ENCODE data around the gene LILRB4. TPM values are rescaled to one million over a fixed set of nuclear protein-coding genes. Genes with fewer than 3 reads are reported as not detected.
"Not testable (repeated sequence)": the region's sequence is repeated elsewhere in the genome, so short reads cannot be mapped to it uniquely, and the experiment has no call there.

Gene LILRB4
- not detected for total RNA-seq

DNA sequence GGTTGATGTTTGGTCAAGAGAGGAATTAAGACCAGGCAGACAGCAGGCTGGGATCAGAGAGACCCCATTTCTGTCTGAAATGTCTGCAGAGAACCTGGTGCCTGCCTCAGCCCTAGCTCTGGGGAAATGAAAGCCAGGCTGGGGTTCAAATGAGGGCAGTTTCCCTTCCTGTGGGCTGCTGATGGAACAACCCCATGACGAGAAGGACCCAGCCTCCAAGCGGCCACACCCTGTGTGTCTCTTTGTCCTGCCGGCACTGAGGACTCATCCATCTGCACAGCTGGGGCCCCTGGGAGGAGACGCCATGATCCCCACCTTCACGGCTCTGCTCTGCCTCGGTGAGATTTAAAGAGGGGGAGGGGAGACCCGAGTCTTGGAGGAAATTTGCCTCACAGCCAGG is at the start of gene LILRB4:
Gene LILRB4 (plus strand): TSS at position 256 of the 400 bp plus-strand sequence. CDS start 49 bp downstream, at position 305.
- CTCF ChIA-PET: interaction anchor here (1.7 kb wide), 1 partner anchor 184 kb away, joined by 4 read pairs; no protein-coding TSS in a partner anchor

GRCh38 chr19:54614726-54615125 is 48.1 kb upstream of the LILRB4 start:
- H3K36me3 Mint-ChIP-seq (ENCODE audit: low read depth): peaks cover 1% of the 10 kb centered on the region
- CTCF ChIA-PET: interaction anchor here (0.8 kb wide), 1 partner anchor 59 kb away, joined by 3 read pairs; no protein-coding TSS in a partner anchor
- H3K27ac Mint-ChIP-seq: no peak overlapping the region
- intact Hi-C loops (cut with micrococcal nuclease): no loop called here
- peaks cover 5% of the 10 kb centered on the region for H3K9me3 Mint-ChIP-seq
- no peak overlapping the region for H3K4me3 Mint-ChIP-seq
- H3K4me1 Mint-ChIP-seq (ENCODE audit: low read depth): no peaks in the 10 kb centered on the region
- no peak for DNase-seq
- no peaks in the 10 kb centered on the region for H3K27me3 Mint-ChIP-seq (ENCODE audit: low read depth)

More for the DNA sequence above, at the start of gene LILRB4:
- DNase-seq: no peak
- intact Hi-C loops (cut with micrococcal nuclease): no loop called here
- no peaks in the 10 kb centered on the region for H3K36me3 Mint-ChIP-seq (ENCODE audit: low read depth)
- peaks cover 13% of the 10 kb centered on the region for H3K27me3 Mint-ChIP-seq (ENCODE audit: low read depth)
- H3K4me3 Mint-ChIP-seq: no peak within 1 kb of the TSS
- peaks cover under 1% of the 10 kb centered on the region for H3K9me3 Mint-ChIP-seq
- no peaks in the 10 kb centered on the region for H3K4me1 Mint-ChIP-seq (ENCODE audit: low read depth)
- no peak within 1 kb of the TSS for H3K27ac Mint-ChIP-seq

- peaks cover 1% of the 10 kb centered on the region for H3K36me3 Mint-ChIP-seq (ENCODE audit: low read depth)
- CTCF ChIA-PET: no interaction called here
- H3K4me3 Mint-ChIP-seq: no peak overlapping the region
- H3K4me1 Mint-ChIP-seq (ENCODE audit: low read depth): no peaks in the 10 kb centered on the region
- H3K9me3 Mint-ChIP-seq: peaks cover 5% of the 10 kb centered on the region
- H3K27ac Mint-ChIP-seq: no peak overlapping the region
- intact Hi-C loops (cut with micrococcal nuclease): no loop called here
- DNase-seq: no peak
- no peaks in the 10 kb centered on the region for H3K27me3 Mint-ChIP-seq (ENCODE audit: low read depth)
Measured at GRCh38 chr19:54616057-54616456, 46.7 kb upstream of the LILRB4 start.

- Mint-ChIP-seq H3K9me3 (peaks cover 5% of the 10 kb centered on the region), H3K27me3 (ENCODE audit: low read depth) (no peaks in the 10 kb centered on the region), H3K4me3 (no peak overlapping the region), H3K4me1 (ENCODE audit: low read depth) (no peaks in the 10 kb centered on the region), H3K36me3 (ENCODE audit: low read depth) (peaks cover 1% of the 10 kb centered on the region), H3K27ac (no peak overlapping the region)
- CTCF ChIA-PET: no interaction called here
- intact Hi-C loops (cut with micrococcal nuclease): no loop called here
- no peak for DNase-seq
Measured at GRCh38 chr19:54616821-54617560, 45.8 kb upstream of the LILRB4 start.

DNA sequence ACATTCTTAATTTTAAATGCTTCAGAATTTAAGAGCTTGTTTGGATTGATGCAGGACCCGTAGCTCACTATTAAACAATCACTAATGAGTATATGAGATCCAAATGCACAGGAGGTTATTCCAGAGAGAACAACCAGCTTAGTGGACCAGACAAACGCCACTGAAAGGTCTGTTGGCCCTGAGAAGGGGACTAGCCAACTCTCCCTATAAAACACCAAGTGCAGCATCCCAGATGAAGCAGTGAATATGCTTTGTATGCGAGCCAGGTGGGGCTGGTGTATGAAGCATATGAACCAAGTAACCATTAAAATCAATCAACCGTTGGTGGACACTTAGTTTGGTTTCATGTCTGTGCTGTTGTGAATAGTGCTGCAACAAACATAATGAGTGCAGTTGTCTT is 42.3 kb upstream of the LILRB4 start:
- Mint-ChIP-seq H3K36me3 (ENCODE audit: low read depth) (no peaks in the 10 kb centered on the region), H3K4me3 (no peak overlapping the region)

GRCh38 chr19:54622431-54622830 is 40.4 kb upstream of the LILRB4 start:
- H3K36me3 Mint-ChIP-seq (ENCODE audit: low read depth): no peaks in the 10 kb centered on the region
- H3K27ac Mint-ChIP-seq: no peak overlapping the region
- H3K4me3 Mint-ChIP-seq: no peak overlapping the region
- H3K4me1 Mint-ChIP-seq (ENCODE audit: low read depth): no peaks in the 10 kb centered on the region
- no peak for DNase-seq
- CTCF ChIA-PET: no interaction called here
- H3K27me3 Mint-ChIP-seq (ENCODE audit: low read depth): peaks cover 21% of the 10 kb centered on the region
- intact Hi-C loops (cut with micrococcal nuclease): no loop called here
- H3K9me3 Mint-ChIP-seq: no peaks in the 10 kb centered on the region

More for the DNA sequence above, 42.3 kb upstream of the LILRB4 start:
- no peaks in the 10 kb centered on the region for H3K9me3 Mint-ChIP-seq
- peaks cover 4% of the 10 kb centered on the region for H3K27me3 Mint-ChIP-seq (ENCODE audit: low read depth)
- no peak overlapping the region for H3K27ac Mint-ChIP-seq
- intact Hi-C loops (cut with micrococcal nuclease): no loop called here
- DNase-seq: no peak
- H3K4me1 Mint-ChIP-seq (ENCODE audit: low read depth): no peaks in the 10 kb centered on the region
- CTCF ChIA-PET: interaction anchor here (1.5 kb wide), 1 partner anchor 34 kb away, joined by 3 read pairs; no protein-coding TSS in a partner anchor

DNA sequence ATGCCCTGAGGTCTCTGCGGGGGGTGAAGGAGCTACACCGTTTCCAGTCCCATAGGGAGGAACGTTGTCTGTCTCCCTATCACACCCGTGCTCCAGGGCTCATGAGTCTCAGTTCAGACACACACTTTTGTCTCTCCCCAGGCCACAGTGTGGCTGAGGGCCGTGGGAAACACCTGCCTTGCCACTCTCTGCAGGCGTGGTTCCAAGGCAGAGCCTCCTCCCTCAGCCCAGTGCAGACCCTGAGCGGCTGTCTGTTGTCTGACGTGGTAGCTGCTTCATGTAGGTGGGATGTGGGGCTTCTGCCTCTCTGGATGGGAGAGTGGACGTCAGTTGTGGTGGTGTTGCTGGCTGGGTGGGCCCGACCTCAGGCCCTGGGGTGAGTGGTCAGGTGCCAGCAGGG is 38.6 kb upstream of the LILRB4 start:
- H3K27me3 Mint-ChIP-seq (ENCODE audit: low read depth): peaks cover 34% of the 10 kb centered on the region
- H3K4me1 Mint-ChIP-seq (ENCODE audit: low read depth); CTCF ChIA-PET; H3K36me3 Mint-ChIP-seq (ENCODE audit: low read depth); H3K4me3 Mint-ChIP-seq; DNase-seq; H3K9me3 Mint-ChIP-seq; H3K27ac Mint-ChIP-seq; intact Hi-C loops (cut with micrococcal nuclease): not testable (repeated sequence)

- H3K36me3 Mint-ChIP-seq (ENCODE audit: low read depth); H3K9me3 Mint-ChIP-seq; CTCF ChIA-PET; H3K27ac Mint-ChIP-seq; intact Hi-C loops (cut with micrococcal nuclease); H3K4me3 Mint-ChIP-seq; H3K4me1 Mint-ChIP-seq (ENCODE audit: low read depth); DNase-seq: not testable (repeated sequence)
- H3K27me3 Mint-ChIP-seq (ENCODE audit: low read depth): peaks cover 39% of the 10 kb centered on the region
Measured at GRCh38 chr19:54624934-54625730, 37.7 kb upstream of the LILRB4 start.

GRCh38 chr19:54626757-54627156 is 36.0 kb upstream of the LILRB4 start:
- intact Hi-C loops (cut with micrococcal nuclease): no loop called here
- H3K4me1 Mint-ChIP-seq (ENCODE audit: low read depth): no peaks in the 10 kb centered on the region
- H3K9me3 Mint-ChIP-seq: no peaks in the 10 kb centered on the region
- peaks cover 46% of the 10 kb centered on the region for H3K27me3 Mint-ChIP-seq (ENCODE audit: low read depth)
- H3K27ac Mint-ChIP-seq: no peak overlapping the region
- H3K4me3 Mint-ChIP-seq: no peak overlapping the region
- CTCF ChIA-PET: interaction anchor here (0.6 kb wide), 2 partner anchors 262 to 306 kb away, joined by 3 to 5 read pairs; no protein-coding TSS in a partner anchor
- H3K36me3 Mint-ChIP-seq (ENCODE audit: low read depth): no peaks in the 10 kb centered on the region
- no peak for DNase-seq

- H3K4me1 Mint-ChIP-seq (ENCODE audit: low read depth); CTCF ChIA-PET; DNase-seq; H3K27ac Mint-ChIP-seq; H3K36me3 Mint-ChIP-seq (ENCODE audit: low read depth); intact Hi-C loops (cut with micrococcal nuclease); H3K4me3 Mint-ChIP-seq; H3K9me3 Mint-ChIP-seq: not testable (repeated sequence)
- peaks cover 50% of the 10 kb centered on the region for H3K27me3 Mint-ChIP-seq (ENCODE audit: low read depth)
Measured at GRCh38 chr19:54627912-54628311, 34.9 kb upstream of the LILRB4 start.

- H3K9me3 Mint-ChIP-seq; DNase-seq; H3K36me3 Mint-ChIP-seq (ENCODE audit: low read depth); H3K27ac Mint-ChIP-seq; H3K4me1 Mint-ChIP-seq (ENCODE audit: low read depth); intact Hi-C loops (cut with micrococcal nuclease); H3K4me3 Mint-ChIP-seq; CTCF ChIA-PET: not testable (repeated sequence)
- H3K27me3 Mint-ChIP-seq (ENCODE audit: low read depth): peaks cover 46% of the 10 kb centered on the region
Measured at GRCh38 chr19:54630262-54630661, 32.5 kb upstream of the LILRB4 start, which contains the start of gene LILRB1. Gene LILRB1, plus strand, starts transcription at chr19:54630484. Its CDS starts 590 bp downstream, at chr19:54631074.

- Mint-ChIP-seq H3K4me1 (ENCODE audit: low read depth) (no peaks in the 10 kb centered on the region), H3K4me3 (no peak overlapping the region), H3K36me3 (ENCODE audit: low read depth) (no peaks in the 10 kb centered on the region), H3K9me3 (no peaks in the 10 kb centered on the region), H3K27me3 (ENCODE audit: low read depth) (peaks cover 43% of the 10 kb centered on the region), H3K27ac (no peak overlapping the region)
- no peak for DNase-seq
- intact Hi-C loops (cut with micrococcal nuclease): no loop called here
- CTCF ChIA-PET: no interaction called here
Measured at GRCh38 chr19:54630782-54631181, 32.0 kb upstream of the LILRB4 start.

All from activated naive CD4-positive, alpha-beta T cell treated with anti-CD3 and anti-CD28 coated beads for 36 hours (primary cell).